ENCODE measurements around the gene AGAP4. TPM values are rescaled to one million over a fixed set of nuclear protein-coding genes. Genes with fewer than 3 reads are reported as not detected.

Gene AGAP4
- total RNA-seq, 2 donors from 2014 or later, result 20.3 to 34.0 TPM

Other genes starting within 250 kb of the AGAP4 start
- 10 to 100 TPM; 11.9 to 13.4 TPM for gene ZFAND4, start 174.7 kb downstream of the AGAP4 start, total RNA-seq
- gene WASHC2C, start 120.2 kb downstream of the AGAP4 start, total RNA-seq, result 10 to 100 TPM; 29.8 to 34.2 TPM
- 10 to 100 TPM; 32.8 to 35.4 TPM for gene TIMM23, start 125.0 kb upstream of the AGAP4 start, total RNA-seq
- gene NCOA4, start 183.1 kb upstream of the AGAP4 start, total RNA-seq, result 100 to 1,000 TPM; 112 to 144 TPM
- not detected for gene MSMB, start 198.8 kb upstream of the AGAP4 start, total RNA-seq

Measured in activated T-cell treated with anti-CD3 and anti-CD28 coated beads, Interleukin-2, amount 50 U/mL, for 72 hours (primary cell).